NCI-H146 (cell line): ENCODE data around the gene MPRIP.
"Not testable (repeated sequence)": the region's sequence is repeated elsewhere in the genome, so short reads cannot be mapped to it uniquely, and the experiment has no call there.

Source experiments
- DNase-seq: peaks from one replicate; lab custom pipeline; 2025; lab: John Stamatoyannopoulos, UW

The MPRIP gene

GRCh38 chr17:17013828-17014747 lies 28.2 kb upstream of the MPRIP start:
- DNase-seq, result not testable (repeated sequence)

- not testable (repeated sequence) for DNase-seq
These were observed 27.5 kb upstream of the MPRIP start for GRCh38 chr17:17014748-17015124.

GRCh38 chr17:17015230-17015629 lies 27.0 kb upstream of the MPRIP start:
- no peak for DNase-seq

- DNase-seq, result not testable (repeated sequence)
These were observed 25.8 kb upstream of the MPRIP start for GRCh38 chr17:17016199-17017197.

- no peak for DNase-seq
These were observed 24.8 kb upstream of the MPRIP start for GRCh38 chr17:17017343-17018014.

GRCh38 chr17:17018021-17018441 lies 24.2 kb upstream of the MPRIP start:
- DNase-seq, result no peak

- DNase-seq, result peak; percentile 10
These were observed 23.4 kb upstream of the MPRIP start for GRCh38 chr17:17018612-17019429.

- DNase-seq, result no peak
These were observed 22.9 kb upstream of the MPRIP start for GRCh38 chr17:17019430-17019762.

GRCh38 chr17:17019891-17020456 lies 22.3 kb upstream of the MPRIP start:
- DNase-seq, result no peak

- DNase-seq, result no peak
These were observed 21.4 kb upstream of the MPRIP start for GRCh38 chr17:17020821-17021193.

GRCh38 chr17:17021194-17021863 lies 20.9 kb upstream of the MPRIP start:
- DNase-seq, result no peak

GRCh38 chr17:17022011-17022410 lies 20.2 kb upstream of the MPRIP start:
- no peak for DNase-seq

- no peak for DNase-seq
These were observed 19.8 kb upstream of the MPRIP start for GRCh38 chr17:17022456-17022855.

- DNase-seq, result no peak
These were observed 17.4 kb upstream of the MPRIP start for GRCh38 chr17:17024778-17025300.

GRCh38 chr17:17025621-17026020 lies 16.6 kb upstream of the MPRIP start:
- no peak for DNase-seq

- DNase-seq, result no peak
These were observed 16.1 kb upstream of the MPRIP start for GRCh38 chr17:17026163-17026562.

- no peak for DNase-seq
These were observed 14.7 kb upstream of the MPRIP start for GRCh38 chr17:17027442-17028058.

- peak; percentile 95 for DNase-seq
These were observed 14.0 kb upstream of the MPRIP start for GRCh38 chr17:17028059-17028877.
